OCI-LY7 (cell line): Measurements from ENCODE around the gene JAKMIP2.

ENCODE experiments used
- CTCF ChIP-seq: fragments of 200-600 bp; sonication (generic); conservative IDR thresholded peaks from 2 replicates; pipeline ENCODE4 v1.5.1; 2014; ENCODE audit warnings: mild to moderate bottlenecking, antibody characterized with exemption, low read length, moderate library complexity, mixed read lengths
- EZH2phosphoT487 ChIP-seq: fragments of 200-600 bp; sonication (generic); IDR thresholded peaks from 2 replicates; pipeline ENCODE4 v1.6.1; 2018; ENCODE audit warnings: low read depth, borderline replicate concordance, mild to moderate bottlenecking, mixed run types, antibody characterized with exemption, low read length, moderate library complexity, mixed read lengths

GRCh38 chr5:147752666-147753290 lies 29.8 kb downstream of the JAKMIP2 start:
- TF ChIP-seq CTCF: no peak
- TF ChIP-seq EZH2phosphoT487: no peak
